Endothelial cell (in vitro differentiated cells): ENCODE data around the gene ADGRV1. TPM values are rescaled to one million over a fixed set of nuclear protein-coding genes. Genes with fewer than 3 reads are reported as not detected.

Experiments used
- DNase-seq: peaks from one replicate; pipeline ENCODE4 v3.0.0; 2021; ENCODE audit warnings: low spot score
- H3K27ac Mint-ChIP-seq: one replicate; pipeline ENCODE4 v1.8.0; 2021; ENCODE audit warnings: mixed read lengths, inconsistent platforms; ENCODE audit not compliant: unreplicated experiment
- H3K27me3 Mint-ChIP-seq: one replicate; pipeline ENCODE4 v1.8.0; 2021; ENCODE audit warnings: mild to moderate bottlenecking, moderate library complexity, mixed read lengths, inconsistent platforms; ENCODE audit not compliant: unreplicated experiment
- H3K36me3 Mint-ChIP-seq: one replicate; pipeline ENCODE4 v1.8.0; 2021; ENCODE audit warnings: mild to moderate bottlenecking, low read depth, mixed read lengths, inconsistent platforms; ENCODE audit not compliant: unreplicated experiment
- H3K4me1 Mint-ChIP-seq: one replicate; pipeline ENCODE4 v1.8.0; 2021; ENCODE audit warnings: mild to moderate bottlenecking, mixed read lengths, inconsistent platforms; ENCODE audit not compliant: unreplicated experiment
- H3K4me3 Mint-ChIP-seq: one replicate; pipeline ENCODE4 v1.8.0; 2021; ENCODE audit warnings: mild to moderate bottlenecking, mixed read lengths, inconsistent platforms; ENCODE audit not compliant: unreplicated experiment
- H3K9me3 Mint-ChIP-seq: one replicate; pipeline ENCODE4 v1.8.0; 2021; ENCODE audit warnings: mixed read lengths, inconsistent platforms; ENCODE audit not compliant: unreplicated experiment
- CTCF ChIP-seq: fragments of 200-600 bp; sonication (generic); IDR thresholded peaks from one replicate; pipeline ENCODE4 v1.5.0; 2021; ENCODE audit warnings: antibody characterized with exemption; ENCODE audit not compliant: unreplicated experiment
- total RNA-seq: library from RNA; stranded (reverse); fragmentation: NEBNext Ultra II Directional; extraction: Animal tissue kit (Norgen Biotek cat#: 25700); gene quantifications from one replicate; pipeline ENCODE4 v1.2.1, GENCODE V29; 2021; ENCODE audit not compliant: unreplicated experiment

The ADGRV1 gene
- total RNA-seq, 1 donor from 2014 or later: 23.1 TPM

- H3K27ac Mint-ChIP-seq: no peak overlapping the region
- no peak for TF ChIP-seq CTCF
- H3K27me3 Mint-ChIP-seq: peaks cover 6% of the 10 kb centered on the region
- no peak overlapping the region for H3K4me3 Mint-ChIP-seq
- no peaks in the 10 kb centered on the region for H3K9me3 Mint-ChIP-seq
- no peaks in the 10 kb centered on the region for H3K36me3 Mint-ChIP-seq
- H3K4me1 Mint-ChIP-seq: peaks cover 11% of the 10 kb centered on the region
- DNase-seq: no peak
Measured at GRCh38 chr5:91175708-91176107, 617.1 kb downstream of the ADGRV1 start.

- H3K27ac Mint-ChIP-seq: no peak overlapping the region
- no peak for DNase-seq
- no peaks in the 10 kb centered on the region for H3K9me3 Mint-ChIP-seq
- H3K4me3 Mint-ChIP-seq: no peak overlapping the region
- TF ChIP-seq CTCF: no peak
- H3K36me3 Mint-ChIP-seq: no peaks in the 10 kb centered on the region
- H3K27me3 Mint-ChIP-seq: peaks cover 6% of the 10 kb centered on the region
- peaks cover 13% of the 10 kb centered on the region for H3K4me1 Mint-ChIP-seq
Measured at GRCh38 chr5:91176288-91177016, 617.9 kb downstream of the ADGRV1 start.

GRCh38 chr5:91177085-91177484 lies 618.5 kb downstream of the ADGRV1 start:
- Mint-ChIP-seq H3K27ac (no peak overlapping the region), H3K4me1 (peaks cover 13% of the 10 kb centered on the region), H3K4me3 (no peak overlapping the region), H3K36me3 (no peaks in the 10 kb centered on the region), H3K9me3 (no peaks in the 10 kb centered on the region), H3K27me3 (peaks cover 6% of the 10 kb centered on the region)
- no peak for TF ChIP-seq CTCF
- DNase-seq: no peak

- peaks cover 17% of the 10 kb centered on the region for H3K4me1 Mint-ChIP-seq
- no peak for DNase-seq
- H3K4me3 Mint-ChIP-seq: no peak overlapping the region
- peaks cover 6% of the 10 kb centered on the region for H3K27me3 Mint-ChIP-seq
- H3K36me3 Mint-ChIP-seq: no peaks in the 10 kb centered on the region
- no peak for TF ChIP-seq CTCF
- no peak overlapping the region for H3K27ac Mint-ChIP-seq
- no peaks in the 10 kb centered on the region for H3K9me3 Mint-ChIP-seq
Measured at GRCh38 chr5:91177639-91178038, 619.0 kb downstream of the ADGRV1 start.

GRCh38 chr5:91178461-91178860 lies 619.9 kb downstream of the ADGRV1 start:
- Mint-ChIP-seq H3K36me3 (no peaks in the 10 kb centered on the region), H3K27me3 (peaks cover 6% of the 10 kb centered on the region), H3K9me3 (no peaks in the 10 kb centered on the region), H3K4me3 (no peak overlapping the region), H3K27ac (no peak overlapping the region), H3K4me1 (peaks cover 21% of the 10 kb centered on the region)
- no peak for DNase-seq
- no peak for TF ChIP-seq CTCF
